ENCODE data around the gene TLX2. TPM values are rescaled to one million over a fixed set of nuclear protein-coding genes. Genes with fewer than 3 reads are reported as not detected.

TLX2 gene
- total and polyA plus RNA-seq, 2 of the 13 experiments (the other 11 are each of a cell fraction or from before 2014, with no cell fraction given) = 0.05 to 0.20 TPM

DNA sequence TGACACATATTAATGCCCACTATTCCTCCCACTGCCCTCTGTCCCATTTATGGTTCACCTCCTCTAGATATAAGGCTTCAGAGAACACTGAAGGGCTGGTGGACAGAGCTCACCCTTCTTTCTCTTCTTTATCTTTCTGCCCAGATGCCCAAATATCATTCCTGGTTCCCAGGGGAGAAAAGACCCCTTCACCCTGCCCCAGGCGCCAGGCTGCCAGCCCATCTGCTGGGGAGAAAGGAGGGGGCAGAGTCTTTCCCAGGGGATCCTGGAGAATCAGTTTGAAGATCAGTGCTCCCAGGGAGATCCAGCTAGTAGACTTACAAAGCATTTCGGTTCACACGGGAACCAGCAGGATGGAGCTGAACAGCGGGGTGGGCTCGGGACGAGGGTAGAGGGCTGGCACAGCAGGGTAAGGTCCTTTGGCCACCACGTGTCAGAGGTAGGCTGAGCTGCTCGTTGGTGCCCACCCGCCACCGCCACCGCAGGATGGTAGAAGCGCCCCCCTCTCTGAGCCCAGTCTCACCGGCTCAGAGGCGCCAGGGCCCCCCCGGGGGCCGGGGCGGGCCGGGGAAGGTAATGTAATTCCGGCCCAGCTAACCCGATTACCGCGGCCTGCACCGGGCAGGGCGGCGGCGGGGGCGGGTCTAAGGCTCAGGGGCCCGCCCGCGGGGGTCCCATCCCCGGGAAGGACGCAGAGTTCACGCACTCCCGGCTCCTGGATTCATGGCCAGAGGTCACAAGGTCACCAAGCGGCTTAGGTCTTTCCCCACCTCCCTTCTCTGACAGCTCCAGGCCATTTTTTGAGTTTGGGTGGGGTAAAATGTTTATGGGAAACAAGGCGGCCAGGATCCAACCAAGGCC is 1.3 kb upstream of the TLX2 start (continued):
- TF ChIP-seq, protein P1, sequence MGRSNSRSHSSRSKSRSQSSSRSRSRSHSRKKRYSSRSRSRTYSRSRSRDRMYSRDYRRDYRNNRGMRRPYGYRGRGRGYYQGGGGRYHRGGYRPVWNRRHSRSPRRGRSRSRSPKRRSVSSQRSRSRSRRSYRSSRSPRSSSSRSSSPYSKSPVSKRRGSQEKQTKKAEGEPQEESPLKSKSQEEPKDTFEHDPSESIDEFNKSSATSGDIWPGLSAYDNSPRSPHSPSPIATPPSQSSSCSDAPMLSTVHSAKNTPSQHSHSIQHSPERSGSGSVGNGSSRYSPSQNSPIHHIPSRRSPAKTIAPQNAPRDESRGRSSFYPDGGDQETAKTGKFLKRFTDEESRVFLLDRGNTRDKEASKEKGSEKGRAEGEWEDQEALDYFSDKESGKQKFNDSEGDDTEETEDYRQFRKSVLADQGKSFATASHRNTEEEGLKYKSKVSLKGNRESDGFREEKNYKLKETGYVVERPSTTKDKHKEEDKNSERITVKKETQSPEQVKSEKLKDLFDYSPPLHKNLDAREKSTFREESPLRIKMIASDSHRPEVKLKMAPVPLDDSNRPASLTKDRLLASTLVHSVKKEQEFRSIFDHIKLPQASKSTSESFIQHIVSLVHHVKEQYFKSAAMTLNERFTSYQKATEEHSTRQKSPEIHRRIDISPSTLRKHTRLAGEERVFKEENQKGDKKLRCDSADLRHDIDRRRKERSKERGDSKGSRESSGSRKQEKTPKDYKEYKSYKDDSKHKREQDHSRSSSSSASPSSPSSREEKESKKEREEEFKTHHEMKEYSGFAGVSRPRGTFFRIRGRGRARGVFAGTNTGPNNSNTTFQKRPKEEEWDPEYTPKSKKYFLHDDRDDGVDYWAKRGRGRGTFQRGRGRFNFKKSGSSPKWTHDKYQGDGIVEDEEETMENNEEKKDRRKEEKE (IDR thresholded peaks at IDR 0.05) = no peak
- TF ChIP-seq ZNF10 (CRISPR knock-in tag; IDR thresholded peaks at IDR 0.05; ENCODE audit: borderline replicate concordance, low read depth) (no peak), ZNF335 (CRISPR knock-in tag; IDR thresholded peaks at IDR 0.05) (no peak), ZNF263 (CRISPR knock-in tag; IDR thresholded peaks at IDR 0.05) (peak; percentile 27; the same call in 1 of the 2 replicates), ZNF12 (CRISPR knock-in tag; IDR thresholded peaks at IDR 0.05) (no peak), GABPB1 (CRISPR knock-in tag; IDR thresholded peaks at IDR 0.05) (peak; percentile 78), ZSCAN25 (CRISPR knock-in tag; IDR thresholded peaks at IDR 0.05) (no peak), SNRNP70 (IDR thresholded peaks at IDR 0.05; ENCODE audit: low read depth, low read length) (no peak), PCBP2 (optimal IDR thresholded peaks at IDR 0.05; ENCODE audit: low read depth, low read length, poor library complexity, severe bottlenecking) (no peak), IKZF1 (IDR thresholded peaks at IDR 0.05) (no peak), ETV6 (CRISPR knock-in tag; conservative IDR thresholded peaks at IDR 0.05) (no peak)
- TF ChIP-seq, protein P2, sequence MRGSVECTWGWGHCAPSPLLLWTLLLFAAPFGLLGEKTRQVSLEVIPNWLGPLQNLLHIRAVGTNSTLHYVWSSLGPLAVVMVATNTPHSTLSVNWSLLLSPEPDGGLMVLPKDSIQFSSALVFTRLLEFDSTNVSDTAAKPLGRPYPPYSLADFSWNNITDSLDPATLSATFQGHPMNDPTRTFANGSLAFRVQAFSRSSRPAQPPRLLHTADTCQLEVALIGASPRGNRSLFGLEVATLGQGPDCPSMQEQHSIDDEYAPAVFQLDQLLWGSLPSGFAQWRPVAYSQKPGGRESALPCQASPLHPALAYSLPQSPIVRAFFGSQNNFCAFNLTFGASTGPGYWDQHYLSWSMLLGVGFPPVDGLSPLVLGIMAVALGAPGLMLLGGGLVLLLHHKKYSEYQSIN (CRISPR knock-in tag; IDR thresholded peaks at IDR 0.05; ENCODE audit: borderline replicate concordance) = no peak
- TF ChIP-seq, protein P3, sequence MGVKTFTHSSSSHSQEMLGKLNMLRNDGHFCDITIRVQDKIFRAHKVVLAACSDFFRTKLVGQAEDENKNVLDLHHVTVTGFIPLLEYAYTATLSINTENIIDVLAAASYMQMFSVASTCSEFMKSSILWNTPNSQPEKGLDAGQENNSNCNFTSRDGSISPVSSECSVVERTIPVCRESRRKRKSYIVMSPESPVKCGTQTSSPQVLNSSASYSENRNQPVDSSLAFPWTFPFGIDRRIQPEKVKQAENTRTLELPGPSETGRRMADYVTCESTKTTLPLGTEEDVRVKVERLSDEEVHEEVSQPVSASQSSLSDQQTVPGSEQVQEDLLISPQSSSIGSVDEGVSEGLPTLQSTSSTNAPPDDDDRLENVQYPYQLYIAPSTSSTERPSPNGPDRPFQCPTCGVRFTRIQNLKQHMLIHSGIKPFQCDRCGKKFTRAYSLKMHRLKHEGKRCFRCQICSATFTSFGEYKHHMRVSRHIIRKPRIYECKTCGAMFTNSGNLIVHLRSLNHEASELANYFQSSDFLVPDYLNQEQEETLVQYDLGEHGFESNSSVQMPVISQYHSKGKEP (CRISPR knock-in tag; IDR thresholded peaks at IDR 0.05) = no peak
- TF ChIP-seq, protein P4, sequence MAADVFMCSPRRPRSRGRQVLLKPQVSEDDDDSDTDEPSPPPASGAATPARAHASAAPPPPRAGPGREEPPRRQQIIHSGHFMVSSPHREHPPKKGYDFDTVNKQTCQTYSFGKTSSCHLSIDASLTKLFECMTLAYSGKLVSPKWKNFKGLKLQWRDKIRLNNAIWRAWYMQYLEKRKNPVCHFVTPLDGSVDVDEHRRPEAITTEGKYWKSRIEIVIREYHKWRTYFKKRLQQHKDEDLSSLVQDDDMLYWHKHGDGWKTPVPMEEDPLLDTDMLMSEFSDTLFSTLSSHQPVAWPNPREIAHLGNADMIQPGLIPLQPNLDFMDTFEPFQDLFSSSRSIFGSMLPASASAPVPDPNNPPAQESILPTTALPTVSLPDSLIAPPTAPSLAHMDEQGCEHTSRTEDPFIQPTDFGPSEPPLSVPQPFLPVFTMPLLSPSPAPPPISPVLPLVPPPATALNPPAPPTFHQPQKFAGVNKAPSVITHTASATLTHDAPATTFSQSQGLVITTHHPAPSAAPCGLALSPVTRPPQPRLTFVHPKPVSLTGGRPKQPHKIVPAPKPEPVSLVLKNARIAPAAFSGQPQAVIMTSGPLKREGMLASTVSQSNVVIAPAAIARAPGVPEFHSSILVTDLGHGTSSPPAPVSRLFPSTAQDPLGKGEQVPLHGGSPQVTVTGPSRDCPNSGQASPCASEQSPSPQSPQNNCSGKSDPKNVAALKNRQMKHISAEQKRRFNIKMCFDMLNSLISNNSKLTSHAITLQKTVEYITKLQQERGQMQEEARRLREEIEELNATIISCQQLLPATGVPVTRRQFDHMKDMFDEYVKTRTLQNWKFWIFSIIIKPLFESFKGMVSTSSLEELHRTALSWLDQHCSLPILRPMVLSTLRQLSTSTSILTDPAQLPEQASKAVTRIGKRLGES (CRISPR knock-in tag; IDR thresholded peaks at IDR 0.05; ENCODE audit: borderline replicate concordance) = no peak
- TF ChIP-seq, protein P5, sequence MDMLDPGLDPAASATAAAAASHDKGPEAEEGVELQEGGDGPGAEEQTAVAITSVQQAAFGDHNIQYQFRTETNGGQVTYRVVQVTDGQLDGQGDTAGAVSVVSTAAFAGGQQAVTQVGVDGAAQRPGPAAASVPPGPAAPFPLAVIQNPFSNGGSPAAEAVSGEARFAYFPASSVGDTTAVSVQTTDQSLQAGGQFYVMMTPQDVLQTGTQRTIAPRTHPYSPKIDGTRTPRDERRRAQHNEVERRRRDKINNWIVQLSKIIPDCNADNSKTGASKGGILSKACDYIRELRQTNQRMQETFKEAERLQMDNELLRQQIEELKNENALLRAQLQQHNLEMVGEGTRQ (IDR thresholded peaks at IDR 0.05; ENCODE audit: low read depth, low read length) = no peak
- TF ChIP-seq, protein P5 (CRISPR knock-in tag; IDR thresholded peaks at IDR 0.05; ENCODE audit: borderline replicate concordance) = no peak

Data from HepG2 (cell line).